ENCODE data around the gene KLHL29. TPM values are rescaled to one million over a fixed set of nuclear protein-coding genes. Genes with fewer than 3 reads are reported as not detected.
A peak's percentile ranks its signal among the peaks of the same experiment; 100 is the strongest.

KLHL29 gene
- polyA plus RNA-seq, 1 of the 3 experiments (the other 2 are of a cell fraction), result 4.6 TPM

DNA sequence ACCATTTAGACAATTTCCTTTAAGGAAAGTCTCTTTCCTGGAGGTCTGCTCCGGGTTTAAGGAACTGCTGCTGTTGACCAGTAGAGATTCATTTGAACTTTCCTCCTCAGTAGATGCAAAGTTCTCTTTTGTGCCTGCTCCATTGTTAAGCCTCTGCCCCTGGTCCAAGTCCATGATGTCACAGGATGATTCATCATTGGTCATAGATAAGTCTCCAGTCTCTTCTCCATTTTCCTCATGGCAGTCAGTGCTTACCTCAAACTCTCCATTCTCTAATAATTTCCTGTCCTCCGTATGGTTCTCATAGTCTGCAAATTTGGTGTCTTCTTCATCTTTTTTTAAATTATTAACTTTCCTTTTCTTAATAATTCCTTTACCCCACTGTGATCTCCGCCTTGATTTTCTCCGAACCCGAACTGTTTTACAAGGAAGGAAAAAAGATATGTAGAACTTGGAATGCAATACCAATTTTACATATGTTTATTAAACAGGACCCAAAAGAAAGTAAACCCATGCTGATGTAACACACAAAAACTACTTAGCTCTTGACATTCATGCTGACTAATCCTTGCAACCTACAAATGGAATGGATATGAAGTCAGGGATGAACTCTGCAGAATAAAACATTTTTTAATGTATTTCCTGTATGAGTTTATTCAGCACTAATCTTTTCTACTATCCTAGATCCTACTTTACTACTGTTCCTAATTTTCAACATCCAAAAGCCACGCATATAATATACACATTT, 372.9 kb downstream of the KLHL29 start:
- H2AFZ ChIP-seq (ENCODE audit: low read depth), result peak overlapping the region; percentile 66
- no peaks in the 10 kb centered on the region for H3K9me3 ChIP-seq
- H3K4me1 ChIP-seq (ENCODE audit: control insufficient read depth in 1 of 2, insufficient read depth in 2 of 2, low read depth in 1 of 2, low read length in 1 of 2), result peaks cover 8 to 29% of the 10 kb centered on the region in 2 experiments; a peak in 3 of 4 replicates
- H3K79me2 ChIP-seq (ENCODE audit: insufficient read depth), result no peaks in the 10 kb centered on the region
- H3K27ac ChIP-seq (ENCODE audit: low read depth in 2 of 2, low read length in 1 of 2), result peak overlapping the region in 1 of 2 experiments; percentile 83; a peak in 2 of 4 replicates
- H3K27me3 ChIP-seq (ENCODE audit: insufficient read depth), result no peaks in the 10 kb centered on the region
- 66% methylated on average over 6 of the region's 6 CpGs for WGBS (ENCODE audit: low lambda C conversion rate)
- H3K4me2 ChIP-seq, result peak overlapping the region; percentile 10
- no peak overlapping the region for H3K4me3 ChIP-seq (ENCODE audit: low read depth in 2 of 2, low read length in 1 of 2)
- H3K9me2 ChIP-seq, result no peaks in the 10 kb centered on the region
- DNase-seq, result no peak
- no peaks in the 10 kb centered on the region for H4K20me1 ChIP-seq (ENCODE audit: insufficient read depth)
- CTCF ChIA-PET, result interaction anchor here (0.6 to 1.3 kb wide), 5 partner anchors 7 to 354 kb away, joined by 3 to 6 read pairs (median 4); no protein-coding TSS in a partner anchor
- POLR2A ChIA-PET, result no interaction called here
- no peak overlapping the region for H3K9ac ChIP-seq
- H3K36me3 ChIP-seq (replicated peaks in 1 of 2; ENCODE audit: control insufficient read depth in 1 of 2, insufficient read depth in 2 of 2, low read length in 1 of 2), result peaks cover 26 to 59% of the 10 kb centered on the region in 2 experiments
- H3F3A ChIP-seq (replicated peaks; ENCODE audit: insufficient read depth), result peaks cover 30% of the 10 kb centered on the region
- TF ChIP-seq TEAD4 (IDR thresholded peaks at IDR 0.05; ENCODE audit: borderline replicate concordance, insufficient read depth), result no peak
- no peak for TF ChIP-seq RFX5 (IDR thresholded peaks at IDR 0.05; ENCODE audit: low read length)
- peak; percentile 94 for TF ChIP-seq FOSL2 (IDR thresholded peaks at IDR 0.05; ENCODE audit: borderline replicate concordance, low read depth)
- no peak for TF ChIP-seq FOXM1 (IDR thresholded peaks at IDR 0.05; ENCODE audit: low read depth)
- peak; percentile 26; the same call in 1 of the 2 replicates for TF ChIP-seq TCF12 (IDR thresholded peaks at IDR 0.05)
- TF ChIP-seq MEF2A (IDR thresholded peaks at IDR 0.05; ENCODE audit: borderline replicate concordance, low read depth), result no peak
- TF ChIP-seq, protein P1, sequence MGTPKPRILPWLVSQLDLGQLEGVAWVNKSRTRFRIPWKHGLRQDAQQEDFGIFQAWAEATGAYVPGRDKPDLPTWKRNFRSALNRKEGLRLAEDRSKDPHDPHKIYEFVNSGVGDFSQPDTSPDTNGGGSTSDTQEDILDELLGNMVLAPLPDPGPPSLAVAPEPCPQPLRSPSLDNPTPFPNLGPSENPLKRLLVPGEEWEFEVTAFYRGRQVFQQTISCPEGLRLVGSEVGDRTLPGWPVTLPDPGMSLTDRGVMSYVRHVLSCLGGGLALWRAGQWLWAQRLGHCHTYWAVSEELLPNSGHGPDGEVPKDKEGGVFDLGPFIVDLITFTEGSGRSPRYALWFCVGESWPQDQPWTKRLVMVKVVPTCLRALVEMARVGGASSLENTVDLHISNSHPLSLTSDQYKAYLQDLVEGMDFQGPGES (IDR thresholded peaks at IDR 0.05; ENCODE audit: low read depth, low read length), result no peak
- TF ChIP-seq, protein P2, sequence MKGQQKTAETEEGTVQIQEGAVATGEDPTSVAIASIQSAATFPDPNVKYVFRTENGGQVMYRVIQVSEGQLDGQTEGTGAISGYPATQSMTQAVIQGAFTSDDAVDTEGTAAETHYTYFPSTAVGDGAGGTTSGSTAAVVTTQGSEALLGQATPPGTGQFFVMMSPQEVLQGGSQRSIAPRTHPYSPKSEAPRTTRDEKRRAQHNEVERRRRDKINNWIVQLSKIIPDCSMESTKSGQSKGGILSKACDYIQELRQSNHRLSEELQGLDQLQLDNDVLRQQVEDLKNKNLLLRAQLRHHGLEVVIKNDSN (IDR thresholded peaks at IDR 0.05; ENCODE audit: borderline replicate concordance, low read depth), result 0 out of 2 replicates have a peak, but pooled peaks have one; percentile 15
- no peak for TF ChIP-seq ELF1 (IDR thresholded peaks at IDR 0.05)
- no peak for TF ChIP-seq EP300 (IDR thresholded peaks at IDR 0.05; ENCODE audit: borderline replicate concordance in 1 of 2, low read depth in 1 of 2, low read length in 1 of 2)
- no peak for TF ChIP-seq SMC3 (IDR thresholded peaks at IDR 0.05; ENCODE audit: low read depth, low read length)
- no peak for TF ChIP-seq CHD2 (IDR thresholded peaks at IDR 0.05; ENCODE audit: low read length, partially characterized antibody)
- TF ChIP-seq RAD21 (IDR thresholded peaks at IDR 0.05; ENCODE audit: low read length), result no peak
- TF ChIP-seq NRF1 (IDR thresholded peaks at IDR 0.05; ENCODE audit: low read depth, low read length), result no peak
- no peak for TF ChIP-seq RXRA (IDR thresholded peaks at IDR 0.05; ENCODE audit: borderline replicate concordance, low read depth)
- TF ChIP-seq NFIC (IDR thresholded peaks at IDR 0.05; ENCODE audit: borderline replicate concordance), result peak; percentile 54; the same call in 1 of the 2 replicates
- TF ChIP-seq JUND (IDR thresholded peaks at IDR 0.05), result peak; percentile 84
- TF ChIP-seq, protein P3, sequence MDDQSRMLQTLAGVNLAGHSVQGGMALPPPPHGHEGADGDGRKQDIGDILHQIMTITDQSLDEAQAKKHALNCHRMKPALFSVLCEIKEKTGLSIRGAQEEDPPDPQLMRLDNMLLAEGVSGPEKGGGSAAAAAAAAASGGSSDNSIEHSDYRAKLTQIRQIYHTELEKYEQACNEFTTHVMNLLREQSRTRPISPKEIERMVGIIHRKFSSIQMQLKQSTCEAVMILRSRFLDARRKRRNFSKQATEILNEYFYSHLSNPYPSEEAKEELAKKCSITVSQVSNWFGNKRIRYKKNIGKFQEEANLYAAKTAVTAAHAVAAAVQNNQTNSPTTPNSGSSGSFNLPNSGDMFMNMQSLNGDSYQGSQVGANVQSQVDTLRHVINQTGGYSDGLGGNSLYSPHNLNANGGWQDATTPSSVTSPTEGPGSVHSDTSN (IDR thresholded peaks at IDR 0.05), result 0 out of 2 replicates have a peak, but pooled peaks have one; percentile 6
- TF ChIP-seq GABPA (IDR thresholded peaks at IDR 0.05; ENCODE audit: low read depth), result peak; percentile 13; the same call in 1 of the 2 replicates
- TF ChIP-seq, protein P4, sequence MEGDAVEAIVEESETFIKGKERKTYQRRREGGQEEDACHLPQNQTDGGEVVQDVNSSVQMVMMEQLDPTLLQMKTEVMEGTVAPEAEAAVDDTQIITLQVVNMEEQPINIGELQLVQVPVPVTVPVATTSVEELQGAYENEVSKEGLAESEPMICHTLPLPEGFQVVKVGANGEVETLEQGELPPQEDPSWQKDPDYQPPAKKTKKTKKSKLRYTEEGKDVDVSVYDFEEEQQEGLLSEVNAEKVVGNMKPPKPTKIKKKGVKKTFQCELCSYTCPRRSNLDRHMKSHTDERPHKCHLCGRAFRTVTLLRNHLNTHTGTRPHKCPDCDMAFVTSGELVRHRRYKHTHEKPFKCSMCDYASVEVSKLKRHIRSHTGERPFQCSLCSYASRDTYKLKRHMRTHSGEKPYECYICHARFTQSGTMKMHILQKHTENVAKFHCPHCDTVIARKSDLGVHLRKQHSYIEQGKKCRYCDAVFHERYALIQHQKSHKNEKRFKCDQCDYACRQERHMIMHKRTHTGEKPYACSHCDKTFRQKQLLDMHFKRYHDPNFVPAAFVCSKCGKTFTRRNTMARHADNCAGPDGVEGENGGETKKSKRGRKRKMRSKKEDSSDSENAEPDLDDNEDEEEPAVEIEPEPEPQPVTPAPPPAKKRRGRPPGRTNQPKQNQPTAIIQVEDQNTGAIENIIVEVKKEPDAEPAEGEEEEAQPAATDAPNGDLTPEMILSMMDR (IDR thresholded peaks at IDR 0.05), result no peak
- TF ChIP-seq, protein P5, sequence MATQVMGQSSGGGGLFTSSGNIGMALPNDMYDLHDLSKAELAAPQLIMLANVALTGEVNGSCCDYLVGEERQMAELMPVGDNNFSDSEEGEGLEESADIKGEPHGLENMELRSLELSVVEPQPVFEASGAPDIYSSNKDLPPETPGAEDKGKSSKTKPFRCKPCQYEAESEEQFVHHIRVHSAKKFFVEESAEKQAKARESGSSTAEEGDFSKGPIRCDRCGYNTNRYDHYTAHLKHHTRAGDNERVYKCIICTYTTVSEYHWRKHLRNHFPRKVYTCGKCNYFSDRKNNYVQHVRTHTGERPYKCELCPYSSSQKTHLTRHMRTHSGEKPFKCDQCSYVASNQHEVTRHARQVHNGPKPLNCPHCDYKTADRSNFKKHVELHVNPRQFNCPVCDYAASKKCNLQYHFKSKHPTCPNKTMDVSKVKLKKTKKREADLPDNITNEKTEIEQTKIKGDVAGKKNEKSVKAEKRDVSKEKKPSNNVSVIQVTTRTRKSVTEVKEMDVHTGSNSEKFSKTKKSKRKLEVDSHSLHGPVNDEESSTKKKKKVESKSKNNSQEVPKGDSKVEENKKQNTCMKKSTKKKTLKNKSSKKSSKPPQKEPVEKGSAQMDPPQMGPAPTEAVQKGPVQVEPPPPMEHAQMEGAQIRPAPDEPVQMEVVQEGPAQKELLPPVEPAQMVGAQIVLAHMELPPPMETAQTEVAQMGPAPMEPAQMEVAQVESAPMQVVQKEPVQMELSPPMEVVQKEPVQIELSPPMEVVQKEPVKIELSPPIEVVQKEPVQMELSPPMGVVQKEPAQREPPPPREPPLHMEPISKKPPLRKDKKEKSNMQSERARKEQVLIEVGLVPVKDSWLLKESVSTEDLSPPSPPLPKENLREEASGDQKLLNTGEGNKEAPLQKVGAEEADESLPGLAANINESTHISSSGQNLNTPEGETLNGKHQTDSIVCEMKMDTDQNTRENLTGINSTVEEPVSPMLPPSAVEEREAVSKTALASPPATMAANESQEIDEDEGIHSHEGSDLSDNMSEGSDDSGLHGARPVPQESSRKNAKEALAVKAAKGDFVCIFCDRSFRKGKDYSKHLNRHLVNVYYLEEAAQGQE (IDR thresholded peaks at IDR 0.05; ENCODE audit: low read depth, low read length), result no peak
- TF ChIP-seq, protein P6, sequence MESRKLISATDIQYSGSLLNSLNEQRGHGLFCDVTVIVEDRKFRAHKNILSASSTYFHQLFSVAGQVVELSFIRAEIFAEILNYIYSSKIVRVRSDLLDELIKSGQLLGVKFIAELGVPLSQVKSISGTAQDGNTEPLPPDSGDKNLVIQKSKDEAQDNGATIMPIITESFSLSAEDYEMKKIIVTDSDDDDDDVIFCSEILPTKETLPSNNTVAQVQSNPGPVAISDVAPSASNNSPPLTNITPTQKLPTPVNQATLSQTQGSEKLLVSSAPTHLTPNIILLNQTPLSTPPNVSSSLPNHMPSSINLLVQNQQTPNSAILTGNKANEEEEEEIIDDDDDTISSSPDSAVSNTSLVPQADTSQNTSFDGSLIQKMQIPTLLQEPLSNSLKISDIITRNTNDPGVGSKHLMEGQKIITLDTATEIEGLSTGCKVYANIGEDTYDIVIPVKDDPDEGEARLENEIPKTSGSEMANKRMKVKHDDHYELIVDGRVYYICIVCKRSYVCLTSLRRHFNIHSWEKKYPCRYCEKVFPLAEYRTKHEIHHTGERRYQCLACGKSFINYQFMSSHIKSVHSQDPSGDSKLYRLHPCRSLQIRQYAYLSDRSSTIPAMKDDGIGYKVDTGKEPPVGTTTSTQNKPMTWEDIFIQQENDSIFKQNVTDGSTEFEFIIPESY (IDR thresholded peaks at IDR 0.05; ENCODE audit: borderline replicate concordance, low read depth), result no peak
- peak; percentile 71; the same call in 1 of the 2 replicates for TF ChIP-seq YY1 (IDR thresholded peaks at IDR 0.05; ENCODE audit: low read depth)

All from SK-N-SH (cell line).